ENCODE measurements around the gene ADD2. TPM values are rescaled to one million over a fixed set of nuclear protein-coding genes. Genes with fewer than 3 reads are reported as not detected.

ADD2 gene
- polyA plus RNA-seq, 3 donors = 6.6 to 7.6 (median 7.0) TPM

Other genes with a start within 250 kb of the ADD2 start
- 10 to 100 TPM; 16.1 to 20.4 (median 18.9) TPM for gene TGFA, start 214.4 kb downstream of the ADD2 start, polyA plus RNA-seq (ENCODE audit: insufficient read length in 3 of 3)
- not detected for gene FIGLA, start 22.4 kb upstream of the ADD2 start, polyA plus RNA-seq (ENCODE audit: insufficient read length in 3 of 3)
- under 1 TPM in 2 of 3 donors, not detected in 1; 0.06 to 0.09 TPM for gene CLEC4F, start 52.4 kb upstream of the ADD2 start, polyA plus RNA-seq (ENCODE audit: insufficient read length in 3 of 3)
- gene CD207, start 67.6 kb upstream of the ADD2 start, polyA plus RNA-seq (ENCODE audit: insufficient read length in 3 of 3) = not detected
- gene VAX2, start 132.4 kb upstream of the ADD2 start, polyA plus RNA-seq (ENCODE audit: insufficient read length in 3 of 3) = under 1 TPM; 0.50 to 0.73 (median 0.66) TPM
- gene ATP6V1B1, start 167.7 kb upstream of the ADD2 start, polyA plus RNA-seq (ENCODE audit: insufficient read length in 3 of 3) = 100 to 1,000 TPM in 1 of 3 donors, 10 to 100 TPM in 2; 78.2 to 108 (median 78.6) TPM
- gene ANKRD53, start 210.4 kb upstream of the ADD2 start, polyA plus RNA-seq (ENCODE audit: insufficient read length in 3 of 3) = 1 to 10 TPM in 1 of 3 donors, under 1 TPM in 2; 0.84 to 1.0 (median 0.89) TPM
- gene TEX261, start 226.7 kb upstream of the ADD2 start, polyA plus RNA-seq (ENCODE audit: insufficient read length in 3 of 3) = 10 to 100 TPM; 55.9 to 69.4 (median 56.7) TPM